Stimulated activated CD8-positive, alpha-beta memory T cell treated with anti-CD3 and anti-CD28 coated beads, Interleukin-15, amount 100 ng/mL, for 1 hour (primary cell): Measurements from ENCODE around the gene PBRM1.
"Not testable (repeated sequence)": the region's sequence is repeated elsewhere in the genome, so short reads cannot be mapped to it uniquely, and the experiment has no call there.

Experiments used
- DNase-seq: peaks from one replicate; pipeline ENCODE4 v3.0.0-alpha.2; 2020; ENCODE audit warnings: low read depth

Gene PBRM1

DNA sequence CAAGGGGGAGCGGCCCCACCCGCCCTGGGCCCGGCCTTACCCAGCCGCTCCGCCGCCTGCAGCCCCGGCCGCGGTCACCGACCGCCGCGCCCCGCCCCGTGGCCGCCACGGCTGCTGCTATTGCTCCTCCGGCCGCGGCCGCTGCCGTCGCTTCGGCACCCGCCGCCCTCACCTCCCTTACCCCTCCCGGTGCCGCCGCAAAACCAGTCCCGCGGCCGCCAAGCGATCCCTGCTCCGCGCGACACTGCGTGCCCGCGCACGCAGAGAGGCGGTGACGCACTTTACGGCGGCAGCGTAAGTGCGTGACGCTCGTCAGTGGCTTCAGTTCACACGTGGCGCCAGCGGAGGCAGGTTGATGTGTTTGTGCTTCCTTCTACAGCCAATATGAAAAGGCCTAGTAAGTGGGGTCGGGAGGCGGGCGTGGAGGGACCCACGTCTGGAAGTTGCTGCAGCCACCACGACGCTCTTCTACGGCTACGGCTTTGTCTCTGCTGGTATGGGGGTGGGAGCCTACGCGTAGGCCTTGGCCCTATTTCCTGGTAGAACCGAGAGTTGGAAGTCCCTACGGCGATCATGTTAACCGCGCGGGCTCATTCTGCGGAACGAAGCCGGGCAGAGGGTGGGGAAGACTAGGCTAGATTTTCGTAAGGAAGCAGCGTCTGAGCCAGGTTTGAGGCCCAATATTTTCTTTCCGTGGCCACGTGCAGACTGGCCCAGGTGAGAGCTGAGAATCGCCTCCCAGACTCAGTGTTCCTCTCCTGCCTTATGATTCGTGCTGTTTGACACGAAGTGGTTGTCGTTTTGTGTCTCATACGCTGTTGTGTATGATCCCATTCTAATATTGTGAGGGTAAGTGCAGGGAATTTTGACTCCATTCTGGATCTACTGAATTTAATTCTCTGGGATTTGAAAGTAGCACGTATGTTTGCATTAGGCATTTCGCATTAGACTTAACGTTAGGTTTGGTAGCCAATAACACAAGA is at the start of gene PBRM1, which contains the start of gene GNL3:
PBRM1 (minus strand) TSS at position 205 of the 983 bp plus-strand sequence.
GNL3 (plus strand) TSS at position 324 of the 983 bp plus-strand sequence; CDS start at position 385, 61 bp downstream.
- DNase-seq = peak; percentile 75

DNA sequence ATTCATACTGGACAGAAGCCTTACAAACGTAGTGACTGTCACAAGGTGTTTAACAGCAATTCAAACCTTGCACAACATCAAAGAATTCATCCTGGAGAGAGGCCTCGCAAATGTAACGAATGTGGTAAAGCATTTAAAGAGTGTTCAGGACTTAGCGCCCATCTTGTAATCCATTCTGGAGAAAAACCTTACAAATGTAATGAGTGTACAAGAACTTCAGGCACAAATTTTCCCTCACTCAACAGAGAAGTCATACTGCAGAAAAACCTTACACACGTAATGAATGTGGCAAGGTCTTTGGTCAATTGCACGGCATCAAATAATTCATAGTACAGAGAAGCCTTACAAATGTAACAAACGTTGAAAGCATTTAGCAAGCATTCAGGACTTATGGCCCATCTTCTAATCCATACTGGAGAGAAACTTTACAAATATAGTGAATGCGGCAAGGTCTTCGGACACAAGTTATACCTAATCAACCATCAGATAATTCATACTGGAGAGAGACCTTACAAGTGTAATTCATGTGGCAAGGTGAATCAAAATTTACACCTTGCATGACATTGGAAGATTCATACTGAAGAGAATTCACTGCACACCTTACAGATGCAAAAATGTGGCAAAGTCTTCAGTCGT is 47.7 kb upstream of the PBRM1 start:
- DNase-seq = no peak

- no peak for DNase-seq
Observed at GRCh38 chr3:52731590-52731989, 45.9 kb upstream of the PBRM1 start.

- DNase-seq = no peak
Observed at GRCh38 chr3:52730681-52731080, 45.0 kb upstream of the PBRM1 start.

DNA sequence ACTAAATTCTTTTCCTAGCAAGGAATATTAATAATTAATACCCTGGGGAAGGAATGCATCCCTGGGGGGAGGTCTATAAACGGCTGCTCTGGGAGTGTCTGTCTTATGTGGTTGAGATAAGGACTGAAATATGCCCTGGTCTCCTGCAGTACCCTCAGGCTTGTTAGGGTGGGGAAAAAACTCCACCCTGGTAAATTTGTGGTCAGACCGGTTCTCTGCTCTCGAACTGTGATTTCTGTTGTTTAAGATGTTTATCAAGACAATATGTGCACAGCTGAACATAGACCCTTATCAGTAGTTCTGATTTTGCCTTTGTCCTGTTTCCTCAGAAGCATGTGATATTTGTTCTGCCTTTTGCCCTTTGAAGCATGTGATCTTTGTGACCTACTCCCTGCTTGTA is 43.0 kb upstream of the PBRM1 start:
- not testable (repeated sequence) for DNase-seq

GRCh38 chr3:52724511-52724910 is 38.8 kb upstream of the PBRM1 start:
- no peak for DNase-seq

DNA sequence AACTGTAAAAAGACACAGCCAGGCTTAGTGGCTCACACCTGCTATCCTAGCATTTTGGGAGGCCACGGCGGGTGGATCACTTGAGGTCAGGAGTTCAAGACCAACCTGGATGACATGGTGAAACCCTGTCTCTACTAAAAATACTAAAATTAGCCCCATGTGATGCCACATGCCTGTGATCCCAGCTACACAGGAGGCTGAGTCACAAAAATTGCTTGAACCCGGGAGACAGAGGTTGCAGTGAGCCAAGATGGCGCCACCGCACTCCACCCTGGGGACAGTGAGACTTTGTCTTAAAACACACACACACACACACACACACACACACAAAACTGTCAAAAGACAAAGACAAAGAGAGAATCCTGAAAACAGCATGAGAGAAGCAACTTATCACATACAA is 38.2 kb upstream of the PBRM1 start:
- no peak for DNase-seq

DNA sequence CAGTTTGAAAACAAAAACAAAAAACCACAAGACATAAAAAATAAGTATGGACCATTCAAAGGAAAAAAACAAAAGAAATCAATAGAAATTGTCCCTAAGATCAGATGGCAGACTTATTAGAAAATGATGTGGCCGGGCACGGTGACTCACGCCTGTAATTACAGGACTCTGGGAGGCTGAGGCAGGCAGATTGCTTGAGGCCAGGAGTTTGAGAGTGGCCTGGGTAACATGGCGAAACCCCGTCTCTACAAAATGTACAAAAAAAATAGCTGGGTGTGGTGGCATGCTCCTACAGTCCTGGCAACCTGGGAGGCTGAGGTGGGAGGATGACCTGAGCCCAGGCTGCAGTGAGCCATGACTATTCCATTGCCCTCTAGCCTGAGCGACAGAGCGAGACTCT is 36.8 kb upstream of the PBRM1 start:
- DNase-seq = no peak

GRCh38 chr3:52721730-52722008 is 36.0 kb upstream of the PBRM1 start:
- DNase-seq = no peak

GRCh38 chr3:52721002-52721729 is 35.5 kb upstream of the PBRM1 start:
- no peak for DNase-seq

DNA sequence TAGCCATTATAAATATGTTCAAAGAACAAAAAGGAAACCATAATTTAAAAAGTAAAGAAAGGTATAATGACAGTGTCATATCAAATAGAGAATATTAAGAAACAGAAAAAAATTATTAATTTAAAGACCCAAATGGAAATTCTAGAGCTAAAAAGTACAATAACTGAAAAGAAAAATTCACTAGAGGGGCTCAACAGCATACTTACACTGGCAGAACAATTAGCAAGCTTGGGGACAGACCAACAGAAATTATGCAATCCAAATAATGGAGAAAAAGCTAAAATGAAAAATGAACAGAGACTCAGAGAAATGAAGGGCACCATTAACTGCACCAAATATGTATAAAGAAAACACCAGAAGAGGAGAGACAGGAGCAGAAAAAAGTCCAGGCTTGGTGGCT is 33.9 kb upstream of the PBRM1 start:
- DNase-seq = no peak

- DNase-seq = no peak
Observed at GRCh38 chr3:52715714-52716305, 30.1 kb upstream of the PBRM1 start.

DNA sequence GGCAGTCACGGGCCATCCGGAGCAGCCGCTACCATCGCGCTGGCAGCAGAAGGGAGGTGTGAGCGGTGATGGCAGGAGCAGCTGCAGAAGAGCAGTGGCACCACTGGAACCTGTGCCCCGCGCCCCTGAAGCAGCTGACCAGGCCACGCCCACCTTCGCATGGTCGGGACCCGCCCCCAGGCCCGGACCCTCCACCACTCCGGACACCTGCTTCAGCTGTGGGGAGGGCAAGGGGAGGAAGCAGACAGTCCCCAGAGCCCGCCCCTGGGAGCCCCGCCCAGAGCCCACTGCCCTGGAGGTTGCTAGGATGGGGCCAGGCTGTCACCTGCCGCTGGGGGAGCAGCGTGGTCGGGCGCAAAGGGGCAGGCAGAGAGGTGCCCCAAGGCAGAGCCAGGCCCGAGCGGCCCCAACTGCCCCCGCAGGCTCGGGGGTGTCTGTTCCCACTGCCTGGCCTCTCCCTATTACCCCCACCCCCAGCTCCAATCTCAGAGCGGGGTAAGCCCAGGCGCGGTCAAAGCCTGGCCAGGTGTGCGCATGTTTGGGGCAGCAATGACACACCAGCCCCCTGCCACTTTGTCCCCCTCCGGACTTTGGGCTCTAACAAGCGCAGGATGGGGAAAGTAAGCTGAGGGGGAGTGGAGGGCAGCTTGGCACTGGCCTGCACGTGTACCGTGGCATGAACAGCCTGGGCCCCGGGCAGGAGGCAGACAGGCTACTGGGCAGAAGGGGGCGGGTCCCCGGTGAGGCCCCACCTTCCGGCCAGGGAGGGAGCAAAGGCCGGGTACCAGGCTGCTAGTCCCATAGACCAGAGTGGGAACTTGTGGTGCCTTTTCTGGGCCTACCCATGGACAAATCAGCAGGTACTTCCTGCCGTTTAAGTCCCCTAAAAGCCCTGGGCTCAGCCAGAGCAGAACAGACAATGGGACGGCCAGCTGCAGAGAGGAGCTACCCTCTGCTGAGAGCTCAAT is 28.9 kb upstream of the PBRM1 start:
- no peak for DNase-seq

DNA sequence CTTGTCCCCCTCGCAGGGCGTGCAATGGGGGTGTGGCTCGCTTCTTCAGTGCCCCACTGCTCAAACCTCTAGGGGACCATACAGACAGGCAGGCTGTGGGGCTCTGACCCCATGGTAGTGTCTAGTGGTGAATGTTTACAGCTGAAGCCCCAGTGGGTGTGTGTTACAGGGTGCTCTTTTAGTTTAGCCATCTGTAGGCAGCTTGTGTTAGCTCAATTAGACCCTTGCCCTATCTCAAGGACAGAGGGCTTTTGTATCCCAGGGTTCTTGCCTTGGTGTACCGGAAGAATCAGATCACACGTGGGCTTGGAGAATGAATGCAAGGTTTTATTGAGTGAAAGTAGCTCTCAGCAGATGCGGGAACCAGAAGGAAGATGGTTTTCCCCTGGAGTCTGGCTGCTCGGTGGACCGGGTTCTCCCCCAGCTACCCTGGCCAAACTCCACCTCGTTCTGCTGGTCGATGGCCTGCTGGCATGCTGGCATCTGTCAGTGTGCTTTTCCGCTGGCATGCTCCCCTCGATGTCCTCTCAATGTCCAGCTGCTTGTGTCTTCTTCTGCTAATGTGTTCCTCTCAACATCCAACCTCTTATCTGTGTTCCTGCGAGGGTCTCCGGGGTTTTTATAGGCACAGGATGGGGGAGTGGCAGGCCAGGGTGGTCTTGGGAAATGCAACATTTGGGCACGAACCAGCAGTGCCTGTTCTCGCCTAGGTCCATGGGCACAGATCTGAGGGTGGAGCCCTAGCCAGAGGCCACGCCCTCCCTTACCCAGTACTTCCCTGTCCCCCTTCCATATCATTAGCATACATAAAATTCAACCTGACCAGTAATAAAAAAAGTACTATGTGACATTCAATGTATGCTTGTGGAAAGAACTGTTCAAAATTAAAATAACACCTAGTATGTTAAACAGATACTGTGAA is 26.8 kb upstream of the PBRM1 start:
- DNase-seq = no peak

GRCh38 chr3:52710512-52710911 is 24.8 kb upstream of the PBRM1 start:
- no peak for DNase-seq

- DNase-seq = no peak
Observed at GRCh38 chr3:52707585-52707984, 21.9 kb upstream of the PBRM1 start.

DNA sequence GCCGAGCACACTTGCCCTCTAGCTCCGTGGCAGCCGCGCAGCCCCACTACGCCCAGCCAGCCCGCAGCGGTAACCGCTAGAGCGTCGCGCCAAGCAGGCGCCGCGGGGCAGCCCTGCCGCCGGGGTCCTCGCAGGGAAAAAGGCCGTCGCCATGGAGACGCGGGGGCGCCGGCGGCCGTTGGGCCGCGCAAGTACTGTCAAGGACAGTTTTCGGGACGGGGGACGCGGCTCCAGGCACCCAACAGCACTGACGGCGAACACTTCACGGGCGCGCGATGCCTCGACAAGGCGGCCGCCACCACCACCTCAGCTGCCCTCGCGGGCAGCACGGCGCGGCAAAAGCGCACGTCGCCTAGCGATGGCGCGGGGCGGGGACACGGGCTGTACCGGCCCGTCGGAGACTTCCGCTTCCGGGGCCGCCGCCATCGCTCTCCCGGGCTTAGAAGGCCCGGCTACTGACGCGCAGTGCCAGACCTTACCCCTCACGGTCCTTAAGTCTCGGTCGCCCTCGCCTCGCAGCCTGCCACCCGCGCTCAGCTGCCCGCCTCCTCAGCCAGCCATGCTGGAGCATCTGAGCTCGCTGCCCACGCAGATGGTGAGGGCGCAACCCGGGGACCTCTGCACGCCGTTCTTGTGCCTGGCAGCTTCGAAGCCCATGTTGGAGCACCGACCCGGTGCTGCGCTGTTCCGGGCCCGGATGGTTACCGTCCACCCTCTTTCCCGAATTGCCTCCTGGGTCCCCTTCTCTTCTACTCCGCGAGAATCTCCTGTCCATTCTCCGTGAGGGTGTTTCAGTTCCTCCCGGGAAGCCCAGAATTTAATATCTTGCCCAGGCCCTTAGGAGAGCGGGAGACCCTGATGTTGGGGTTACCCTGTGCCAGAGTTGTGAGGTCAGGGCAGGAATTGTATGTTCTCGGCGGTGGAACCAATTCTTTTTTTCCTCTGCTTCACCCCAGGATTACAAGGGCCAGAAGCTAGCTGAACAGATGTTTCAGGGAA is 20.3 kb upstream of the PBRM1 start, which contains the start of the genes GLT8D1 and SPCS1:
GLT8D1 (minus strand) TSS at position 104 of the 999 bp plus-strand sequence. CDS start 5,331 bp downstream, outside the sequence.
SPCS1 (plus strand) TSS at position 419 of the 999 bp plus-strand sequence; CDS start at position 560, 141 bp downstream.
- DNase-seq = peak; percentile 63

DNA sequence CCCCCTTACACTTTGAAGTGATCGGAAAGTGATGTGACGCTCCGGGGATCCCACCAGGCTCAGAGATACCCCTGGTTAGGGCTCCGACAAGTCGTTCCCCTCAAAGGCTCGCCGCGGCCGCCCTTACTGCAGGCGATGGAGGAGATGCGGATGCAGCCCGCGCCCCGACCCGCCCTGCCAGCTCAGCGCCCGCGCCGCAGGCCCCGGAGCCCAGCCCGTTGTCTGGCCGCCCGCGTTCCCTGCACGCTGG is 19.6 kb upstream of the PBRM1 start:
- DNase-seq = no peak
